Fibroblast of skin of back (primary cell): ENCODE data around the gene APIP.

Experiments
- DNase-seq: peaks from one replicate; pipeline ENCODE4 v3.0.0-alpha.2; 2013

APIP gene

DNA sequence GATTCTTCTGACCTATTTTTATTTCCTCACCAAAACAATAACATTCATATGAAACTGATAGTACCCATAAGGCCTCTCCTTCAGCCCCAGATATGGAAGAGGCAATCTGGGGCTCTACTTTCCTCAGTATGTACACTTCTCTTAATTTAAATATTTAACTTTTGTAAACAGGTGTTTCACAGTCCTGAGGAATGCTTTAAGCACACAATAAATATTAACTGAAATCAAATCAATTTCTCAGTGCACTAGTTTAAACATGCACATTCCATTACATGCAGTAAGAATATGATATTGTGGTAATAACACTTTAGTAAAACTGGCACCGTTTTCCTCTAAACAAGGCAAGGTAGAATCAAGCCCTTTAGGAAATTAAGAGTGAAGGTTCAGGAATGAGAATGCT lies 28.9 kb downstream of the APIP start:
- DNase-seq = no peak

DNA sequence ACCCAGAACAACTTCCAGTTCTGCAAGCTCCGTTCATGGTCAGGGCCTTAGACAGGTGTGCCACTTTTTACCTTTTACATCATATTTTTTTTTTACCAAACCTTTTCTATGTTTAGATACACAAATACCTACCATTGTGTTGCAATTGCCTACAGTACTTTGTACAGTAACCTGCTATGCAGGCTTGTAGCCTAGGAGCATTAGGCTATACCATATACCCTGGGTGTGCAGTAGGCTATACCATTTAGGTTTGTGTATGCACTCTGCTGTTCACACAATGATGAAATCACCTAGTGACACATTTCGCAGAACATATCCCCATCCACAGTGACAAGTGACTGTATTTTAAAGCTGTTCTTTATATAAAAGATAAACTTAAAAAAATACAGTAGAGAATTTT lies 29.6 kb downstream of the APIP start:
- DNase-seq = no peak

DNA sequence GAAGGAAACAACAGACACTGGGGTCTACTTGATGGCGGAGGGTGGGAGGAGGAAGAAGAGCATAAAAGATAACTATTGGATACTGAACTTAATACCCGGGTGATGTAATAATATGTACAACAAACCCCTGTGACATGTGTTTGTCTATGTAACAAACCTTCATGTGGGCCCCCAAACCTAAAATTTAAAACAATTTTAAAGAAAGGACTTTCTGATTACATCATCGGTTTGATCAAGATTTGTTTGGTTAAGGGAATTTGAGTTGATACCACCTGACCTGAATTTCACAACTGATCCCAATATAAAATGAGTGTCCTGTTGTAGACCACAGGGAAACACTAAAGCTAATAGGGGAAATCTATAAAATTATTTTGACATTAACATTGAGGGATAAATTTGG lies 34.3 kb downstream of the APIP start:
- no peak for DNase-seq

DNA sequence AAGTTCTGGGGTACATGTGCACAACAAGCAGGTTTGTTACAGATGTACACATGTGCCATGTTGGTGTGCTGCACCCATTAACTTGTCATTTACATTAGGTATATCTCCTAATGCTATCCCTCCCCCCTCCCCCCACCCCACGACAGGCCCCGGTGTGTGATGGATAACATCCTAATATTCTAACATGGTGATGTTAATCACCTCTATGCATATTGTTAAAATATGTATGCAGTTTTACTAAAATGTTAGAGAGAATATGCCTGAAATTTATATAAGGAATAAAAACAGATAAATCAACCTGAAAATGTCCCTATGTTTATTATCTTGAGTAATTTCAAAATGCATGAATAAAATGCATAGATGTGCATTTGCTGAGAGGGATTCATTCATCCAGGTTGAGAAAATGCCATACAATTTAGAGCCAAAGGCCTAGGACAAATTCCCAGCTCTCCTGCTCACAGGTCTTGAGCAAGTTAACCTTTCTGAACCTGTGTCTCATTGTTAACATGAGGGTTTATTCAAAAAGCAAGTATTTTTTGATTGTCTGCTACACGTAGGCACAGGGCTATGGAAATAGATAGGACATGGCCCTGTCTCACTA lies 38.7 kb downstream of the APIP start:
- DNase-seq = no peak

DNA sequence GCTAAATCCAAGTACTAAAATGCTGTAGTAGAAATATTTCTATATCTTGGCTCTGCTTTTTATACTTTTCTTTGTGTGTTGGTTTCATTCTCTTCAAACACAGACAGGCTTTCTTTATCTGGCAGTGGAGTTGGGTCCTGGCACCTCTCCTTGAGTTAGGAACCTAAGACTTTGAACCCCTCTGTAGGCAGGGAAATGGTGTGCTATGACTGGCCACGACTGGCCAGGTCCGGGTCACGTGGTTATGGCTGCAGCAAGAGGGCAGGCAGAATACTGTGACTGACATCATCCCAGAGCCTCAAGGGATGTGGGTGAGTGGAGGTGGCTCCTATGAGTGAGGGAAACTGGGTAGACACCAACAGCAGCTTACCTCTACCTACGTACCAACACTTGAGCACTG lies 42.0 kb downstream of the APIP start:
- no peak for DNase-seq

DNA sequence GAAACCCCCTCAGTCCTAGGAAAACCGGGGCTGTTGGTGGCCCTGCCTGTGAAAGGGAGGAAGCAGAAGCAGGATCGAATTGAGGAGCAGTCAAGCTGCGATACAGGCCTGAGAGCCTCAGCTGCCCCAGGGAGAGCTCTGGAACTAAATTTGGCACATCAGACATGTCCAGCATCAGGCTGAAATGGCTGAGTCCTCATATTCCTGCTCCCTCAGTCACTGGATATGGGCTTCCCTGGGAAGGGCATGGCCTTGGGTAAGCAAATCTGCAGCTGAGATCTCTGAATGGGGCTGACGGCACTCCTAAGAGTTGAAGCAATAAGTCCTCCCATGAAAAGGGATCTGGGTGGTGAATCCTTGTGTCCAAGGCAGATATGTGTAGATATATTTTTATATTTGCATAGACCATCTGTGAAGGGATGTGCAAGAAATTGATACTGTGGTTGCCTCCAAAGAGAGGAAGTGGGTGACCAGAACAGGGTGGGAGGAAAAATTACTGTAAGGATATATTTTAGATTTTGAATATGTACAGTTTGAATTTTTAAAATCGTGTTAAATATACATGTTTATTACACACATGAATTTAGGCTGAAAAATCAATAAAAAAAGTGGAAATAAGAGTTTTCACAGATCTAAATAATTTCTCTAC lies 45.5 kb downstream of the APIP start:
- DNase-seq = no peak

DNA sequence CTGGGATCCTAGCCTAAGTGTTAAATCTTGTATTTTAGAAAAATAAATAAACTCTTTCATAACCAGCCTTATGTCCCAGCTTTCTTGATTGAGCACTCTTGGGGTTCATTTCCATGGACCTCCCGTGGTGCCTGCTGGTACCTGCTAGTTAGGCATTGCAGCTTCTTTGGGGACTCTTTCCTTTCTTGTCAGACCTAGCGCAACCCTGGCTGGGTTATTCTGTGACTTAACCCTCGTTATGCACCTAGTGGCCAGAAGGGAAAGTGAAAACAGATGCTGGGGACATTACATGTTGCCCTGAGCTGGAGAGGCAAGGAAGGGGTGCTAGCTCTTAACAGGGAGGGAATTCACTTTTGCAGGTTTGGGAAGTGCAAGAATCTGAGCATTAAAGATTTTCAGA lies 46.8 kb downstream of the APIP start:
- DNase-seq = no peak

DNA sequence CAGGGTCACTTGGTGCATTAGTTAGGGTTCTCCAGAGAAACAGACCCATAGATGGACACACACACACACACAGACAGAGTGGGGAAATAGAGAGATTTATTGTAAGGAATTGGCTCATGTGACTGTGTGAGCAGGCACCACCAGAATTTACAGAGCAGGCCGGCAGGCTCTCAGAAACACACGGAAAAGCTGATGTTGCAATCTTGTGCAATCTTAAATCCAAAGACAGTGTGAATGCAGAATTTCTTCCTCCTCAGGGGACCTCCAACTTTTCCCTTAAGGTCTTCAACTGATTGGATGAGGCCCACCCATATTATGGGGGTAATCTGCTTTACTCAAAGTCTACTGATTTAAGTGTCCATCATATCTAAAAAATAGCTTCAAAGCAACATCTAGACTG lies 49.8 kb downstream of the APIP start:
- DNase-seq = no peak

DNA sequence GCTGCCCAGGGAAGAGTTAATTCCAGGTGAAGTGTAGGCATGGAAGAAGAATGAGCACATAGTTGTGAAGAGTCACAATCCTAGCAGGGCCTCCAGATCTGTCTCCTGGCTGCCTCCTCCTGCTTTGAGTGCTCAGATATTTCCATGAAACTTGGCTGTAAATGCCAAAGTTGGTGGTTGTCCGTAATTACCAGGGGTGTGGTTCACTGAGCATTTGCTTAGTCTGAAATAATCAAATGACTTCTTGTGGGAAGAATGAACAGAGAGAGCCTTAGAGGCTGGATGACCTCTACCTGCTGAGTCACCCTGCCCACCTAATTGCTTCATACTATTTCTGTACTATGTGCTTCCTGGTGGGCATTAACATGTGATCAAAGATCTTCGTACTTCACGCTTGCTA lies 50.9 kb downstream of the APIP start:
- no peak for DNase-seq

DNA sequence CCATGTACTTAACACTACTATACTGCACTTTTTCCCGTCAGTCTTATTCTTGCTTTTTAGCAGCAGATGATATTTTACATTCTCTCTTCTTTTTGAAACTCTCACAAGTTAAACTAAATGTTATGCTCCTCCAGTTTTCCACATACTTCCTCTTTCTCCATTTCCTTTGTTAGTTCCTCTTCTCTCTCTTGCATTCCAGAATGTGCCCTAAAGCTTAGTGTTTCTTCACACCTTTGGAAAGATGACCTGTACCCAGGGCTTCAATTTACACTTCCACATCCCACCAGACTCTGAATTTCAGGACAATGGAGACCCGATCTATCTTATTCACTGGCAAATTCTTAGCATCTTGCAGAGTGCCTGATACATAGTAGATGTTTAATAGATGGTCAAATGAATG lies 51.8 kb downstream of the APIP start:
- no peak for DNase-seq

DNA sequence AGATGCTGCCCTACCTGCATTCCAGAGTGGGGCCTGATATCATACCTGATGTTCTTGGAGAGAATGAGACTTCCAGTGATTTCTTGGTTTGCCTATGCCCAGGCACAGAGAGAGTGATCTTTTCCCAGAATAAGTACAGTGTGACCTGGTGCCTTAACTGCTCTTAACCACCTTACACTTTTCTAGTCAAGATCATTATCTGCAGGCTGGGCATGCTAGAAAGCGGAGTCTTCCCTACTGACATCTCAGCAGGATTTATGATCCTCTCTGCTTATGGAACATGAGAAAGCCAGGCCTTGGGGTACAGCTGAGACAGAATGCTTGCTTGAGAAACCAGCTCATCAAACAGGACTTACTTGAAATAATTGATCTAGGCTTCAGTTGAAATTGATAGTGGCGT lies 53.1 kb downstream of the APIP start:
- no peak for DNase-seq

DNA sequence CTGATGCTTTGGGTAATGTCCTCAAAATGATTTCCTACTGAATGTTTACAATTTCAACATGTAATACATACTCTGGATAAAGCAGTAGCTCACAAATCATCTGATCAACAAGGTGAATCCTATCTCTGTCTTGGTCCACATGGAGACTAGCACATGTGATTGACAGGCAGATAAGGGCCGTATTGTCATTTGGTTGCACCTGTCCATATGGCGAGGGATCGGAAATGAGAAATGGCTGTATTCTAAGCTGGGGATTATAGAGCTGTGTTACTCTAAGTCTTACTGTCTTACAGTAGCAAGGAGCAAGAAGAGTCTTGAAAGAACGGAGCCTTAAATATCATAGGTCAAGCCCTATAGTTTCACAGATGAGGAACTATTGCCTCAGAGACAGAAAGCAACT lies 55.7 kb downstream of the APIP start:
- DNase-seq = no peak

DNA sequence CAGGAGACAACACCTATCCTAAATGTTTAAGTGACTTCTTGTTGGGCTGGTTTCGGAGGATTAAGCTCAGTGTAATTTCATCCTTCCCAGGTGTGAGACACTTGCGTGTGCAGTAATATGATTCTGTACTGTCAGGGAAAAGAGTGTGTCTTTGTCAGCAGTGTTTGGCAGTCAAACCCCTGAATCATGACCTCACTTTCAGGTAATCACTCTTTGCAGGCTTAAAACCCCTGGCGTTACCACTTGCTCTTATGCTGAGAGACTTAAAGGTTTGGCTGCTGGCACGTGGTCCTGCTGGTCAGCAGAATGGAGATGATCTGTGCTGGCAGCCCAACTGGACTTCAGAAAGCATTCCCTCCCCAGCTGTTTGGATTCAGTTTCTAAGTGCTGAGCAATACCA lies 56.1 kb downstream of the APIP start:
- no peak for DNase-seq

DNA sequence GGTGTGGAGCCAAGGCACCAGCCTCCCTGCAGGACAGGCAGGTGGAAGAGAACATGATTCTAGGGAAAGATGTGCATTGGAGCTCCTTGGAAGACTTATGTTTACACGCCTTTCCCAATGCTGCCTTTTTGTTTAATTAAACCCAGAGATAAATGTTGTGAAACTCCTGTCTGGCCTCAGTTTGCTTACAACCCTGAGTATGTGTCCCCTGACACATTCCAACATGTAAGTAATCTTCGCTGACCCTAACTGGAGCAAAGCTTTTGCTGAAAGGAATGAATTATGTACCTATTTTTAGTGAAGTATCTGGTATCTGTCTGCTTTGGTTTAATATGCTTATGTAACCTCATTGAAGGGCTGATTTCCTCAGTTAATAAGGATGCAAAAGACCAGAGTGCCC lies 56.7 kb downstream of the APIP start:
- DNase-seq = no peak

DNA sequence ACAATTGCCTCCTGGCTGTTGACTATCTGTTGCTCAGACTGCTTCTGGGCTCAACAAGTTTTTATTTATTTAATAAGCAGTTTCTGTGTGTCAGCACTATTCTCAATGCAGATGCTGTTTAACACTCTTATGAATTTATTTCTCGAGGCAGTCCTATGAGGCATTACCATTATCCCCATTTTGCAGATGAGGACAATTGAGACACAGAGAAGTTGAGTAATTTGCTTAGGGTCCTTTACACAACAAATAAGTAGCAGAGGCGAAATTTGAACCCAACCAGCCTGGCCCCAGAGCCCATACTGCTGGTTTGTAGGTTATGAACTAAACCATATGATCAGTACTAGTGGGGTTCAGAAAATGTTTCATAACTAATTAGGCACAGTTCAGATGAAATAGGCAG lies 58.7 kb downstream of the APIP start:
- no peak for DNase-seq

DNA sequence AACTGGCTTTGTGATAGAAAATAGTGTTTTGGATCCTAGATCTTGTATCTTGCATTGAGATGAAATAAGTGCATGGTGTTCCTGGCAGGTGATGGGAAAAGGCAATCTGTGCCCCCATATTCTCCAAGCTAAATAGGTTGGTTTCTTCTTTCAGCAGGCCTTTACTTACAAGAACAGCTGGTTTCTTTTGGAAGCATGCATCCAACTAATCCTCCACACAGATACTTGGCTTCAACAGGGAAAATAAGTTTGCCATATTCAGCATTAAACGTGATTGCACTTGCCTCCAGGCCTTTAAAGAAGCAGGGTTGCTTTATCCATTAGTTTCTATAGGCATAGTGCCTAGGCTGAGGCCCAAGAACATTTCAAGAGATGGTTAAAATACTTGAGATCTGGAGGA lies 59.9 kb downstream of the APIP start:
- no peak for DNase-seq

DNA sequence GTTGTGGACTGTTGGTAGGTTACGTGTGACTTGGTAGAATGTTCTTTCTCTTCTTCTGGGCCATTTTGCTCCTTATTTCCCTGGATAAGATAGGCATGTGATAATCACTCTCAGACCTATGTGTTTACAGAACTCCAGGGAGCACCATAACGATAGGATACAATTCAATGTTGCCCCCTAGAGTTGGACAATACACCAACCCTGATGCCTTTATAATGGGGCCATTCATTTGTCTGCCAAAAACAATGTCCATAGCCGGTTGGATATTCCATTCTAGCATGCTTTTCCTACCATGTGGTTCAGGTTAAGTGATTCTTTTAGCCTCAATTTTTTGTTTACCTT lies 60.5 kb downstream of the APIP start:
- no peak for DNase-seq

DNA sequence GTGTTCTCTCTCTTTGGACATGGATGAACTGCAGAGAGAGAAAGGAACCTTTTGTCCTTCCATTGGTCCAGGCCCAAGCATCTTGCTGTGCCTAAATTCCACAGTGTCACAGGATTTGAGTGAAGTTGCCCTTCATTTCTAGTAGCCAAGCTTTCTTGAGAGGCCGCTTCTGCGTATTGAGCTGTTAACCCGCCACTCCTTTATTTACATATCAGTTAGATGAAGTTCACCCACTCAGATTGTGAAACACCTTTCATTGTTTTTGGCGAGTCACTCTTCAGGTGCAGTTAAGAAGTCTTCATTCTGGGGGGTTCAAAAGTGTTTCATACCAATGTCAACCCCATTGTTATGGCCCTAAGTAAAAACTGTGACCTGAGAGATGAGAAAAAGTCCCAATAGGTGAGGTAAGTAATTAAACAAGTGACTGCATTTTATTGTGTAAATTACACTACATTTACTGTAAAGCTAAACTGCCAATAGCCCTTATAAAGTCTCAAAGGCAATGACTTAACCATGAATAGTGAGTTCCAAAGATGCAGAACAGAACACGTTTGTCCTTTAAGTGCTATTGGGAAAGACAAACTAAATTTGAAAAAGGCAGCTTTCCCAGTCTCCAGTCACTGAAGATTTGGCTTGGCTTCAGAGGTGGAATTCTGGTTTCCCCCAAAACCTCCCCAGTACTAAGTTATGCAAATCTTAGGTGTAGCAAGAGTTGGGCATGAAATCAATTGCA lies 61.0 kb downstream of the APIP start:
- no peak for DNase-seq

DNA sequence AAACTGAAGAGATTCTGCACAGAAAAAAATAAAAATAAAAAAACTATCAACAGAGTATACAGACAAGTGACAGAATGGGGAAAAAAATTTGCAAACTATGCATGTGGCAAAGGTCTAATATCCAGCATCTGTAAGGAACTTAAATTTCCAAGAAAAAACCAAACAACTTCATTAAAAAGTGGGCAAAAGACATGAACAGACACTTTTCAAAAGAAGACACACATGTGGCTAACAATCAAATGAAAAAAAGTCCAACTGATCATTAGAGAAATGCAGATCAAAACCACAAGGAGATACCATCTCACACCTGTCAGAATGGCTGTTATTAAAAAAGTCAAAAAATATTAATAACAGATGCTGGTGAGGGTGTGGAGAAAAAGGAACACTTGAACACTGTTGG lies 64.3 kb downstream of the APIP start:
- no peak for DNase-seq

DNA sequence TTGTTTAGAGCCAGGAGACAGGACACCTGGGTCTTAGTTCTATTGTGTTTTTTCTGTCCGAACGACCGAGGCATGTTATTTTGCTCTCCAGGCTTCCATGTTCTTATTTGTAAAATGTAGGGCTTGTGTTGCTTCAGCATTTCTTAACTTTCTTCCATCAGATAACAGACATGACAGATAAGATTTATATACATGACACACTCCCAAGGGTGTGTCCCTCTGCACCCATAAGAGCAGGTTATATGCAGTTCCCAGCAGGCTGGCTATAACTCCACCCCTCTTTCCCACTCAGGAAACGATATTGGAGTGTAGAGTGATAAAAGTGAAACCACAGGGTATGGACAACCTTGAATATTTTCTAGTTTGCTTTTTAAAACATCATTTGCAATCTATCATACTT lies 65.8 kb downstream of the APIP start:
- DNase-seq = no peak

DNA sequence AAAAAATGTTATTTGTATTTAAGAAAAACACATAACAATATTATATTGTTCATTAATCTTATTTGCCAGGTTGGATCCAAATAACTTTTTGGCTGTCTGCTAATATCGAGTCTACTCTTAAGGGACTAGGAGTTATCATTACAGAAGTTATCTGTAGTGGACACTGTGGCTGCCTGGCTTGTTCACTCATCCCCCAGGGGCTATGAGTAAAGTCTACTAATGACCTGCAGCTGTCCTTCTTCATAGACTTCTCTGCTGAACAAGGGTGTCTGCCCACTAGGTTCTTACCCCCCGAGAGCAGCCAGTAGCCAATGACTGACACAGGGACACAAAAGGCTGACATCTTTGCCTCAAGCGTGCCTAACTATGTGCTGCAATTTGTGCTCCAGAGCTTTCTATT lies 69.7 kb downstream of the APIP start:
- DNase-seq = no peak

DNA sequence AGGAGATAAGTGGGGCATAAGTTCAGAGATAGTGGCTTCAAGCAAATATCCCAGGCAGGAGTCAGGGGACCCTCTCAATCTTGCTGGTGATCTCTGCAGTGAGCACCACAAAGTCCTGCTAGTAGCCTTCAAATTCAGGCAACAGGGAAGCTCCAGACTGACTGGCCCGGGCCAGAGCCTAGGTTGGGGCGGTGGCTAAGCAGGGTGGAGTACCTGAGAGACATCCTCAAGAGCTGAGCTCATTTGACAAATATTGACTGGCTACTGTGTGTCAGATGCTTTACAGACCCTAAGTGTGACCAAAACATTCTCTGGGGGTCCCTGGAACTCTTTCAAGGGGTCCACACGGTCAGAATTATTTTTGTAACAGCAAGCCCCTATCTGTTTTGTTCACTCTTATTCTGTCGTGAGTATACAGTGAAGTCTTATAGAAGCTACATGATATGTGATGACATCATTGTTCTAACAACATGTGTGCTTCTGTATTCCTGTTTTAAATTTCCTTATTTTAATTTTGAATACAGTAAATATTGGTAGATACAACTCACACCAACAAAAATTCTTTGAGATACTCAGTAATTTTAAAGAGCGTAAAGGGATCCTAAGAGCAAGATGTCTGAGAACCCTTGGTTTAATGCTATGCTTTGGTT lies 71.6 kb downstream of the APIP start:
- DNase-seq = no peak

DNA sequence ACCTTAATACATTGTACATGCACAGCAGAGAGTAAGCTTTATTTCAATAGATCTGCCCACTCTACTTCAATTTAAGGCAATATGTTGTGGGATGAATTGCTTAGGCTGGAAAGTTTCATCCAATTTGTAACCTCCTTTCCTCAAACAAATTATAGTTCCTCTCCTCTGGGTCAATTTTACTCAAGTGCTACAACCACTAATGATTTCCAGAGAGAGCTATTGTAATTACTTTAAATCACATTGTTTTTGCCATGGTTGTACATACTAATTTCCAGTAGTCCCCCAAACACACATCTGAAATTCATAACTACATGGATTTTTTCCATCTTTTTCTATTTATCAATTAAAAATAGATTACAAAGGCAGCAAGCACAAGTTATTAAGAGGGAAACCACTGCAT lies 72.9 kb downstream of the APIP start:
- no peak for DNase-seq
